Measurements from ENCODE around the gene CSRP1.

CSRP1 gene

GRCh38 chr1:201450721-201451291 lies 56.1 kb downstream of the CSRP1 start:
- DNase-seq, result no peak

- DNase-seq, result no peak
Observed at GRCh38 chr1:201448990-201449389, 57.9 kb downstream of the CSRP1 start.

GRCh38 chr1:201447903-201448871 lies 58.7 kb downstream of the CSRP1 start:
- DNase-seq, result peak in 3 of 4 experiments; percentile 13 to 46 (median 23)

GRCh38 chr1:201445310-201445709 lies 61.6 kb downstream of the CSRP1 start:
- DNase-seq, result no peak

- no peak for DNase-seq
Observed at GRCh38 chr1:201444792-201445191, 62.1 kb downstream of the CSRP1 start.

- no peak for DNase-seq
Observed at GRCh38 chr1:201443747-201444146, 63.2 kb downstream of the CSRP1 start.

GRCh38 chr1:201436969-201437368 lies 70.0 kb downstream of the CSRP1 start:
- DNase-seq, result no peak

GRCh38 chr1:201436393-201436792 lies 70.5 kb downstream of the CSRP1 start:
- DNase-seq, result no peak

GRCh38 chr1:201434266-201434665 lies 72.7 kb downstream of the CSRP1 start:
- no peak for DNase-seq

GRCh38 chr1:201433609-201434008 lies 73.3 kb downstream of the CSRP1 start:
- DNase-seq, result no peak

Measured in activated naive CD4-positive, alpha-beta T cell (primary cell).